Vagina (tissue), 2 donors: ENCODE data around the gene FGF14. TPM values are rescaled to one million over a fixed set of nuclear protein-coding genes. Genes with fewer than 3 reads are reported as not detected.

ENCODE experiments used
- DNase-seq, 2 donors: peaks; one replicate each; pipeline ENCODE4 v3.0.0-alpha.2; 2017; ENCODE audit errors: extremely low spot score in 2 of 2
- H3K27ac ChIP-seq: fragments of 200-600 bp; sonication (generic); one replicate; pipeline ENCODE4 v1.5.1; 2019
- H3K27me3 ChIP-seq: fragments of 200-600 bp; sonication (generic); one replicate; pipeline ENCODE4 v1.5.1; 2019
- H3K36me3 ChIP-seq, 2 donors: fragments of 200-600 bp; sonication (generic); one replicate each; pipeline ENCODE4 v1.5.1; 2017 to 2019
- H3K4me1 ChIP-seq: fragments of 200-600 bp; sonication (generic); one replicate; pipeline ENCODE4 v1.5.1; 2019
- H3K4me3 ChIP-seq, 2 donors: fragments of 200-600 bp; sonication (generic); 1 replicate in 1 of 2; 2 replicates in 1 of 2; pipeline ENCODE4 v1.5.1; 2016 to 2019
- H3K9me3 ChIP-seq: fragments of 200-600 bp; sonication (generic); one replicate; pipeline ENCODE4 v1.5.1; 2019
- POLR2A ChIP-seq, 2 donors: fragments of 450-650 bp; IDR thresholded peaks; one replicate each; pipeline ENCODE4 v1.6.1; 2017; ENCODE audit warnings: antibody characterized with exemption in 2 of 2, mild to moderate bottlenecking in 2 of 2, moderate library complexity in 2 of 2
- POLR2AphosphoS5 ChIP-seq, 2 donors: sonication (generic); formaldehyde crosslinking; IDR thresholded peaks; one replicate each; pipeline ENCODE4 v1.9.0; 2017; ENCODE audit warnings: antibody characterized with exemption in 2 of 2, mild to moderate bottlenecking in 2 of 2, low read depth in 1 of 2; ENCODE audit not compliant: insufficient read depth in 1 of 2
- intact Hi-C: fragments of 100-400 bp; cut with DNase I; formaldehyde crosslinking; loops from one replicate; pipeline ENCODE4 v1.15.1; 2023
- total RNA-seq: library from RNA; depleted of rRNA; stranded (reverse); fragments of >200 nt; gene quantifications from one replicate; pipeline ENCODE4 v1.2.3, GENCODE V29; 2016
- TF ChIP-seq, protein P1 (sequence below), 3 experiments: fragments of 450-650 bp in 2 of 3; fragments of 200-600 bp in 1 of 3; sonication (generic) in 1 of 3; IDR thresholded peaks; one replicate each; pipeline ENCODE4 v1.5.1; 2017 to 2019; ENCODE audit warnings: antibody characterized with exemption in 3 of 3, mild to moderate bottlenecking in 2 of 3, moderate library complexity in 2 of 3

The FGF14 gene
- total RNA-seq, 1 donor from 2014 or later = 3.4 TPM

DNA sequence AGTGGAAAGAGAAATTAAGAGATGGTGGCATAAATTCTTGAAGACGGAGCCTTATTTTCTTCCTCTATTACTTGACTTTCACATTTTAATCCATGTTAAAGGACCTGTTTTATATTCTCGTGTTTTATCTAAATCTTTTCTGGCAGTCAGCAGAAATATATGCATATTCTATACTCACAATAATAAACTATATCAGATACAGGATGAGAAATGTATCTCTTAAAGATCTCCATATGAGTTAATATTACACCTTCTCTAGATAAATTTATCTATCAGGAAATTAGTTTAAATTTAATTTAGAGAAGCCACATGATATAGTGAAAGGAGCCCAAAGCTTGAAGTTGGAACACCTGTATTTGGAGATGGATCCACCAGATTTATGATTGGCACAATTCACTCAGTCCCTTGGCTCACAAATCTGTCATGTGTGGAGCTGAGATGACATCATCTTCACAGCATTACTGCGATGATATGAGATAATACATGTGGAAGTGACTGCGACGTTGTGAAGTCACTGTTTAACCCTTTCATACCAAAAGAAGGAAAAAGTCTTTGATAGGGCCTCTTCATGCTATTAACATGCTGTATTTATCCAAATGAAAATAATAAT, 216.4 kb downstream of the FGF14 start:
- H3K4me3 ChIP-seq = no peak overlapping the region
- no peaks in the 10 kb centered on the region for H3K36me3 ChIP-seq
- H3K9me3 ChIP-seq = no peaks in the 10 kb centered on the region
- no peak for DNase-seq
- intact Hi-C loops = no loop called here
- H3K4me1 ChIP-seq = no peaks in the 10 kb centered on the region
- H3K27ac ChIP-seq = no peak overlapping the region
- H3K27me3 ChIP-seq = no peaks in the 10 kb centered on the region
- TF ChIP-seq, protein P1, sequence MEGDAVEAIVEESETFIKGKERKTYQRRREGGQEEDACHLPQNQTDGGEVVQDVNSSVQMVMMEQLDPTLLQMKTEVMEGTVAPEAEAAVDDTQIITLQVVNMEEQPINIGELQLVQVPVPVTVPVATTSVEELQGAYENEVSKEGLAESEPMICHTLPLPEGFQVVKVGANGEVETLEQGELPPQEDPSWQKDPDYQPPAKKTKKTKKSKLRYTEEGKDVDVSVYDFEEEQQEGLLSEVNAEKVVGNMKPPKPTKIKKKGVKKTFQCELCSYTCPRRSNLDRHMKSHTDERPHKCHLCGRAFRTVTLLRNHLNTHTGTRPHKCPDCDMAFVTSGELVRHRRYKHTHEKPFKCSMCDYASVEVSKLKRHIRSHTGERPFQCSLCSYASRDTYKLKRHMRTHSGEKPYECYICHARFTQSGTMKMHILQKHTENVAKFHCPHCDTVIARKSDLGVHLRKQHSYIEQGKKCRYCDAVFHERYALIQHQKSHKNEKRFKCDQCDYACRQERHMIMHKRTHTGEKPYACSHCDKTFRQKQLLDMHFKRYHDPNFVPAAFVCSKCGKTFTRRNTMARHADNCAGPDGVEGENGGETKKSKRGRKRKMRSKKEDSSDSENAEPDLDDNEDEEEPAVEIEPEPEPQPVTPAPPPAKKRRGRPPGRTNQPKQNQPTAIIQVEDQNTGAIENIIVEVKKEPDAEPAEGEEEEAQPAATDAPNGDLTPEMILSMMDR (IDR thresholded peaks at IDR 0.05) = no peak
- no peak for TF ChIP-seq POLR2AphosphoS5 (IDR thresholded peaks at IDR 0.05; ENCODE audit: insufficient read depth in 1 of 2, low read depth in 1 of 2)

DNA sequence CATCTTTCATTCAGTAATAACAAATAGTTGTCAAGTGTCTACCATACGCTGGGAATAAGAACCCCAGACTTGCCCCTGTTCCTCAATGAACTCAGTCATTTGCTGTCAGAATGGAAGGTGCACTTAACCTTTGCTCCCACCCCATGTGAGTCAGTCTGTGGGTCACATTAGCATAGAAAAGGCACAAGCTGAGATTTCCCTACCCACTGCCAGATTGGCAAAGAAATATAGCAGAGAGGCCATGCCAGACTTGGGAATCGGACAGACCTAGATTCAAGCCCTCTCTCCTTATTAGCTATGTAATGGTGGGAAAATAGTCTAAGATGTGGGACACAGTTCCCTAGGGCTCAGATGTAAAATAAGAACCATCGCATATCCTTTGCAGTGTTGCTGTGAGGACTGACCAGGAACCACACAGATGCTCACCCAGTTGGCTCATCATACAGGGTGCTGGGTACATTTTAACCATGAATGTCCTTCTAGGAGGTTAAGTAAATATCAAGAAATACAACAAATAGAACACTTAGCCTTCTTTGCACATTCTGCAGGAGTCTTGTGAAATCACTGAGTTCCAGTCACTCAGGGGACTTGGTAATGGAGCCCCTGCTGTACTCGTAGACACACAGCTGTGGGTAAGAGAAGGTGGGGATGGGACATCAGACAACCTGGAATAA, 218.2 kb downstream of the FGF14 start:
- H3K4me3 ChIP-seq = no peak overlapping the region
- TF ChIP-seq POLR2A (IDR thresholded peaks at IDR 0.05) (no peak), POLR2AphosphoS5 (IDR thresholded peaks at IDR 0.05; ENCODE audit: insufficient read depth in 1 of 2, low read depth in 1 of 2) (no peak)
- TF ChIP-seq, protein P1 (IDR thresholded peaks at IDR 0.05) = no peak
- H3K36me3 ChIP-seq = no peaks in the 10 kb centered on the region
- H3K27ac ChIP-seq = no peak overlapping the region
- intact Hi-C loops = no loop called here
- H3K9me3 ChIP-seq = no peaks in the 10 kb centered on the region
- no peaks in the 10 kb centered on the region for H3K4me1 ChIP-seq
- no peaks in the 10 kb centered on the region for H3K27me3 ChIP-seq
- no peak for DNase-seq

DNA sequence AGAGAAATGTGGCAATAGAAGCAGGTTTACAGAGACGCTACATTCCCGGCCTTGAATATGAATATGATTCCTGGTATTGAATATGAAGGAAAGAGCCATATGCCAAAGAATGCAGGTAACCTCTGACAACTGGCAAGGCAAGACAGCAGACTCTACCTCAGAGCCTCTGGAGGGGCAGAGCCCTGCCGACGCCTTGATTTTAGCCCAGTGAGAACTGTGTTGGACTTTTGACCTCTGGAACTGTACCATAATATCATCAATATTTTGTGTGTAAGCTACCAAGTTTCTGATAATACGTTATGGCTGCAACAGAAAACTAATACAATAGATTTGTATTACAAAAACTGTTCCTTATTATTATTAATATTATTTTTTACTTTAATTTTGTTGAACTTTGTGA, 219.7 kb downstream of the FGF14 start:
- no peaks in the 10 kb centered on the region for H3K9me3 ChIP-seq
- H3K4me3 ChIP-seq = no peak overlapping the region
- no peak for DNase-seq
- intact Hi-C loops = no loop called here
- H3K27me3 ChIP-seq = no peaks in the 10 kb centered on the region
- H3K27ac ChIP-seq = no peak overlapping the region
- TF ChIP-seq POLR2AphosphoS5 (IDR thresholded peaks at IDR 0.05; ENCODE audit: insufficient read depth in 1 of 2, low read depth in 1 of 2) (no peak), POLR2A (IDR thresholded peaks at IDR 0.05) (no peak)
- TF ChIP-seq, protein P1 (IDR thresholded peaks at IDR 0.05) = no peak
- no peaks in the 10 kb centered on the region for H3K36me3 ChIP-seq
- H3K4me1 ChIP-seq = no peaks in the 10 kb centered on the region

DNA sequence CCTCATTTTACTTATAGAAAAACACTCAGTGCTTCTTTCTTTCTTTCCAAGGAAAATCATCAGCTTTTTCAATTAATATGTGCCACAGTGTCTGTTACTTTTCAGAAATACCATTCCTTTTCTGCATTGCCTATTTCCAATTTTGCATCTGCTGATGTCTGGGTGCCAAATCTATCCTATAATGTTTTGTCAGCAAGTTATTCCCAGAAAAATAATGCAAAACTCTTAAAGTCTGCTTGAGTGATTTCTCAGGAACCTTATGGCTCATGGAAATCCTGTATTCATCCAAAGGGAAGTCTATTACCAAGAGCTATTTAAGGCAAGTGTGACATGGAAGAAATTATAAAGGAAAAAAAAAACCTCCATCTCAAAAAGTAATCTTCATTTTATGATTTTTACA, 224.4 kb downstream of the FGF14 start:
- intact Hi-C loops = no loop called here
- Histone ChIP-seq H3K4me1 (no peaks in the 10 kb centered on the region), H3K27ac (no peak overlapping the region), H3K27me3 (no peaks in the 10 kb centered on the region), H3K9me3 (no peaks in the 10 kb centered on the region), H3K36me3 (no peaks in the 10 kb centered on the region), H3K4me3 (no peak overlapping the region)
- TF ChIP-seq POLR2A (IDR thresholded peaks at IDR 0.05) = no peak
- TF ChIP-seq, protein P1 (IDR thresholded peaks at IDR 0.05) = no peak
- no peak for TF ChIP-seq POLR2AphosphoS5 (IDR thresholded peaks at IDR 0.05; ENCODE audit: insufficient read depth in 1 of 2, low read depth in 1 of 2)
- no peak for DNase-seq

DNA sequence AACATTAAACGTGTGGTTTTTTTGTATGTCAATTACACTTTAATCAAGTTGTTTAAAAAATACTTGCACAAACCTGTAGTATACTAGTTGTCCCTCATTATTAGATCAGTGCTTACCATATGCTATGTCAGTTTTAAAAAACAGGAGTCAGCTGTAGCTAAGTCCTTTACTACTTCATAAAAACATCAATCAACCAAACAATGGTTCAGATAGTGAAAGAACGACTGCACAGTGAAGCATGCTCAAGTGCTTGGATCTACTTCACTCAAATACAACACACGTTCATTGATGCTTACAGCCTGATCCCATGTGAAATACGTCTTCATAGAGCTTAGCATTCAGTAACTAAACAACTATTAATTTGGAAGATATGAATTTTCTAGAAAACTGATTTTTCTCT, 225.0 kb downstream of the FGF14 start:
- no peak overlapping the region for H3K27ac ChIP-seq
- no peaks in the 10 kb centered on the region for H3K27me3 ChIP-seq
- no peak for DNase-seq
- TF ChIP-seq, protein P1 (IDR thresholded peaks at IDR 0.05) = no peak
- TF ChIP-seq POLR2A (IDR thresholded peaks at IDR 0.05) (no peak), POLR2AphosphoS5 (IDR thresholded peaks at IDR 0.05; ENCODE audit: insufficient read depth in 1 of 2, low read depth in 1 of 2) (no peak)
- no peaks in the 10 kb centered on the region for H3K4me1 ChIP-seq
- no peak overlapping the region for H3K4me3 ChIP-seq
- intact Hi-C loops = no loop called here
- H3K36me3 ChIP-seq = no peaks in the 10 kb centered on the region
- no peaks in the 10 kb centered on the region for H3K9me3 ChIP-seq
